ENCODE data around the gene PRKAR2B. TPM values are rescaled to one million over a fixed set of nuclear protein-coding genes. Genes with fewer than 3 reads are reported as not detected.
A peak's percentile ranks its signal among the peaks of the same experiment; 100 is the strongest.

The PRKAR2B gene
- polyA plus RNA-seq, 1 of the 3 experiments (the other 2 are of a cell fraction): 17.3 TPM

- TF ChIP-seq SIN3A (IDR thresholded peaks at IDR 0.05; ENCODE audit: borderline replicate concordance, low read depth, low read length) (peak; percentile 94), MXI1 (IDR thresholded peaks at IDR 0.05; ENCODE audit: low read depth, low read length) (peak; percentile 52; the same call in 1 of the 2 replicates), EP300 (IDR thresholded peaks at IDR 0.05; ENCODE audit: borderline replicate concordance in 1 of 2, low read depth in 1 of 2, low read length in 1 of 2) (no peak), NRF1 (IDR thresholded peaks at IDR 0.05; ENCODE audit: low read depth, low read length) (no peak), USF2 (IDR thresholded peaks at IDR 0.05; ENCODE audit: borderline replicate concordance, low read depth, low read length) (0 out of 2 replicates have a peak, but pooled peaks have one; percentile 7), RXRA (IDR thresholded peaks at IDR 0.05; ENCODE audit: borderline replicate concordance, low read depth) (no peak), FOXJ3 (CRISPR knock-in tag; IDR thresholded peaks at IDR 0.05) (no peak)
- TF ChIP-seq, protein P1, sequence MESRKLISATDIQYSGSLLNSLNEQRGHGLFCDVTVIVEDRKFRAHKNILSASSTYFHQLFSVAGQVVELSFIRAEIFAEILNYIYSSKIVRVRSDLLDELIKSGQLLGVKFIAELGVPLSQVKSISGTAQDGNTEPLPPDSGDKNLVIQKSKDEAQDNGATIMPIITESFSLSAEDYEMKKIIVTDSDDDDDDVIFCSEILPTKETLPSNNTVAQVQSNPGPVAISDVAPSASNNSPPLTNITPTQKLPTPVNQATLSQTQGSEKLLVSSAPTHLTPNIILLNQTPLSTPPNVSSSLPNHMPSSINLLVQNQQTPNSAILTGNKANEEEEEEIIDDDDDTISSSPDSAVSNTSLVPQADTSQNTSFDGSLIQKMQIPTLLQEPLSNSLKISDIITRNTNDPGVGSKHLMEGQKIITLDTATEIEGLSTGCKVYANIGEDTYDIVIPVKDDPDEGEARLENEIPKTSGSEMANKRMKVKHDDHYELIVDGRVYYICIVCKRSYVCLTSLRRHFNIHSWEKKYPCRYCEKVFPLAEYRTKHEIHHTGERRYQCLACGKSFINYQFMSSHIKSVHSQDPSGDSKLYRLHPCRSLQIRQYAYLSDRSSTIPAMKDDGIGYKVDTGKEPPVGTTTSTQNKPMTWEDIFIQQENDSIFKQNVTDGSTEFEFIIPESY (IDR thresholded peaks at IDR 0.05; ENCODE audit: borderline replicate concordance, low read depth): no peak
These were observed 123.2 kb downstream of the PRKAR2B start (continued) for GRCh38 chr7:107167483-107168232.

DNA sequence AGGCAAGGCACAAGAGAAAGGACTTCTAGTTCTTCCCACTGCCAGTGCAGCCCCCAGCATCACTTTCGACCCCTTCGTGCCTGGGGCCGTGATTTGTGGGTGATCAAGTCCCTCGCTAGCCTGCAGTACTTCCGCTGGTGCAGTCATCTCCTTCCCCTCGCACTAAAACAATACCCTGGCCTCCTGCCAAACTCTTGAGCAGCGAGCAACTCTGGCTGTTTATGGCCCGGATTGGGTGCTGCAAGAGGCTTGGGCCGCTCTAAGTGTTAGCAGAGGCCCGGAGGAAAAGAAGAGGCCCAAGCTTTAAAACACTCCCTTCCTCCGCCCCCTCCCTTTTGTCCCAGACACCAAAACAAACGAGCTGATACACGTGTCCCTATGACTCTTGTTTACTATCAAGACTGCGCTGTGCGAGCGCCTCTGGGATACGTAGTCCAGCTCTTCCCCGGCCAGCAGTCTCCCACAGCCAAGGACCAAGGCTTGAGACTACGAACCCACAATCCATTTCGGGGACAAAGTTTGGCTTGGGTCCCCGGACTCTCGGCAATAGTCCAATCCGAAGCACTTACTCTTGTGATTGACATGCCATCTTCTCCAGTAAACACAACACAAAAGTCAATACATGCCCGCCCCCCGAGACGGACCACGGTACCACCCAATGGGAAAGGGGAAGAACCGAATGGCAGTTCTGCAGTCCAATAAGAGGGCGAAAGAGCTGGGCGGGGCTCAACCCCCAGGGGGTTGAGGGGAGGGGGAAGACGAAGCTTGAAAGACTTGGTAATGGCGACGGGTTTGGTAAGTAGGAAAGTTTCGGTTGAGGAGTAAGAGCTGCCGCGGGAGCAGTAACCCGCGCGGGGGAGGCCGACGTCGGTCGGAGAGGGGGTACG lies 124.0 kb downstream of the PRKAR2B start, which contains the start of gene HBP1:
Gene HBP1, plus strand, starts transcription at position 771 of the 887 bp plus-strand sequence. CDS start 10,891 bp downstream, outside the sequence.
- ChIA-PET CTCF (interaction anchor here (0.6 to 6.3 kb wide), 16 partner anchors 8 to 706 kb away, joined by 3 to 77 read pairs (median 4); partner anchors contain the start of gene CCDC71L), POLR2A (interaction anchor here (0.6 to 3.2 kb wide), 10 partner anchors 12 to 1111 kb away, joined by 3 to 19 read pairs (median 4); partner anchors contain the start of genes CBLL1, COG5, DUS4L and GPR22)
- H2AFZ ChIP-seq (ENCODE audit: low read depth): peak within 1 kb of the TSS; percentile 92
- peaks cover 21% of the 10 kb centered on the region for H3F3A ChIP-seq (replicated peaks; ENCODE audit: insufficient read depth)
- peak within 1 kb of the TSS; percentile 97 for H3K4me2 ChIP-seq
- H3K9ac ChIP-seq: peak within 1 kb of the TSS; percentile 90
- peaks cover 0 to 11% of the 10 kb centered on the region in 2 experiments for H3K36me3 ChIP-seq (replicated peaks in 1 of 2; ENCODE audit: control insufficient read depth in 1 of 2, insufficient read depth in 2 of 2, low read length in 1 of 2)
- no peaks in the 10 kb centered on the region for H3K9me3 ChIP-seq
- H3K27ac ChIP-seq (ENCODE audit: low read depth in 2 of 2, low read length in 1 of 2): peak within 1 kb of the TSS; percentile 97 to 98
- H4K20me1 ChIP-seq (ENCODE audit: insufficient read depth): peaks cover 35% of the 10 kb centered on the region
- H3K4me3 ChIP-seq (ENCODE audit: low read depth in 2 of 2, low read length in 1 of 2): peak within 1 kb of the TSS; percentile 87 to 89
- DNase-seq: peak; percentile 95
- peaks cover 36% of the 10 kb centered on the region for H3K79me2 ChIP-seq (ENCODE audit: insufficient read depth)
- H3K27me3 ChIP-seq (ENCODE audit: insufficient read depth): no peaks in the 10 kb centered on the region
- peaks cover 0 to 13% of the 10 kb centered on the region in 2 experiments; a peak in 2 of 4 replicates for H3K4me1 ChIP-seq (ENCODE audit: control insufficient read depth in 1 of 2, insufficient read depth in 2 of 2, low read depth in 1 of 2, low read length in 1 of 2)
- no peaks in the 10 kb centered on the region for H3K9me2 ChIP-seq
- 1% methylated on average over 44 of the region's 44 CpGs for WGBS (ENCODE audit: low lambda C conversion rate)
- TF ChIP-seq, protein P2, sequence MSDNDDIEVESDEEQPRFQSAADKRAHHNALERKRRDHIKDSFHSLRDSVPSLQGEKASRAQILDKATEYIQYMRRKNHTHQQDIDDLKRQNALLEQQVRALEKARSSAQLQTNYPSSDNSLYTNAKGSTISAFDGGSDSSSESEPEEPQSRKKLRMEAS (IDR thresholded peaks at IDR 0.05; ENCODE audit: low read depth): peak; percentile 100
- TF ChIP-seq, protein P3, sequence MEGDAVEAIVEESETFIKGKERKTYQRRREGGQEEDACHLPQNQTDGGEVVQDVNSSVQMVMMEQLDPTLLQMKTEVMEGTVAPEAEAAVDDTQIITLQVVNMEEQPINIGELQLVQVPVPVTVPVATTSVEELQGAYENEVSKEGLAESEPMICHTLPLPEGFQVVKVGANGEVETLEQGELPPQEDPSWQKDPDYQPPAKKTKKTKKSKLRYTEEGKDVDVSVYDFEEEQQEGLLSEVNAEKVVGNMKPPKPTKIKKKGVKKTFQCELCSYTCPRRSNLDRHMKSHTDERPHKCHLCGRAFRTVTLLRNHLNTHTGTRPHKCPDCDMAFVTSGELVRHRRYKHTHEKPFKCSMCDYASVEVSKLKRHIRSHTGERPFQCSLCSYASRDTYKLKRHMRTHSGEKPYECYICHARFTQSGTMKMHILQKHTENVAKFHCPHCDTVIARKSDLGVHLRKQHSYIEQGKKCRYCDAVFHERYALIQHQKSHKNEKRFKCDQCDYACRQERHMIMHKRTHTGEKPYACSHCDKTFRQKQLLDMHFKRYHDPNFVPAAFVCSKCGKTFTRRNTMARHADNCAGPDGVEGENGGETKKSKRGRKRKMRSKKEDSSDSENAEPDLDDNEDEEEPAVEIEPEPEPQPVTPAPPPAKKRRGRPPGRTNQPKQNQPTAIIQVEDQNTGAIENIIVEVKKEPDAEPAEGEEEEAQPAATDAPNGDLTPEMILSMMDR (IDR thresholded peaks at IDR 0.05): no peak
- peak; percentile 97 for TF ChIP-seq CHD2 (IDR thresholded peaks at IDR 0.05; ENCODE audit: low read length, partially characterized antibody)
- peak; percentile 99 for TF ChIP-seq FOXJ3 (CRISPR knock-in tag; IDR thresholded peaks at IDR 0.05)
- no peak for TF ChIP-seq RXRA (IDR thresholded peaks at IDR 0.05; ENCODE audit: borderline replicate concordance, low read depth)
- TF ChIP-seq NRF1 (IDR thresholded peaks at IDR 0.05; ENCODE audit: low read depth, low read length): peak; percentile 37; the same call in 1 of the 2 replicates
- TF ChIP-seq TAF1 (IDR thresholded peaks at IDR 0.05; ENCODE audit: borderline replicate concordance, low read depth, low read length): peak; percentile 75
- no peak for TF ChIP-seq RAD21 (IDR thresholded peaks at IDR 0.05; ENCODE audit: low read length)
- TF ChIP-seq GATA2 (CRISPR knock-in tag; IDR thresholded peaks at IDR 0.05): no peak; the same call in 1 of the 2 replicates
- TF ChIP-seq YY1 (IDR thresholded peaks at IDR 0.05; ENCODE audit: low read depth): peak; percentile 88
- TF ChIP-seq, protein P4, sequence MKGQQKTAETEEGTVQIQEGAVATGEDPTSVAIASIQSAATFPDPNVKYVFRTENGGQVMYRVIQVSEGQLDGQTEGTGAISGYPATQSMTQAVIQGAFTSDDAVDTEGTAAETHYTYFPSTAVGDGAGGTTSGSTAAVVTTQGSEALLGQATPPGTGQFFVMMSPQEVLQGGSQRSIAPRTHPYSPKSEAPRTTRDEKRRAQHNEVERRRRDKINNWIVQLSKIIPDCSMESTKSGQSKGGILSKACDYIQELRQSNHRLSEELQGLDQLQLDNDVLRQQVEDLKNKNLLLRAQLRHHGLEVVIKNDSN (IDR thresholded peaks at IDR 0.05; ENCODE audit: borderline replicate concordance, low read depth): peak; percentile 67; the same call in 1 of the 2 replicates
- TF ChIP-seq GABPA (IDR thresholded peaks at IDR 0.05; ENCODE audit: low read depth): peak; percentile 53
- no peak for TF ChIP-seq EP300 (IDR thresholded peaks at IDR 0.05; ENCODE audit: borderline replicate concordance in 1 of 2, low read depth in 1 of 2, low read length in 1 of 2)
- TF ChIP-seq RFX5 (IDR thresholded peaks at IDR 0.05; ENCODE audit: low read length): 0 out of 2 replicates have a peak, but pooled peaks have one; percentile 39
- peak; percentile 12; the same call in 1 of the 2 replicates for TF ChIP-seq FOSL2 (IDR thresholded peaks at IDR 0.05; ENCODE audit: borderline replicate concordance, low read depth)
- TF ChIP-seq TEAD4 (IDR thresholded peaks at IDR 0.05; ENCODE audit: borderline replicate concordance, insufficient read depth): no peak
- TF ChIP-seq MEF2A (IDR thresholded peaks at IDR 0.05; ENCODE audit: borderline replicate concordance, low read depth): no peak

Measured in SK-N-SH (cell line).